SK-N-SH treated with all-trans-retinoic acid at 6 μM for 48 hours (cell line): ENCODE measurements around the gene SP7.
A peak's percentile ranks its signal among the peaks of the same experiment; 100 is the strongest.

Experiments used
- ATAC-seq: fragments of 200-7000 bp; cut with Tn5 transposase; 3 replicates; pipeline ENCODE4 v1.9.1; 2020; ENCODE audit warnings: mild to moderate bottlenecking, moderate library complexity
- ARNTL ChIP-seq: fragments of 450-650 bp; formaldehyde crosslinking; IDR thresholded peaks from 2 replicates; pipeline ENCODE4 v1.5.0; 2020; ENCODE audit warnings: low read depth, mild to moderate bottlenecking, moderate library complexity, borderline replicate concordance
- BACH2 ChIP-seq: fragments of 250-450 bp; sonication (Bioruptor Pico); IDR thresholded peaks from 2 replicates; pipeline ENCODE4 v1.9.0; 2021; ENCODE audit warnings: mild to moderate bottlenecking, borderline replicate concordance
- CREB5 ChIP-seq: fragments of 250-450 bp; sonication (Bioruptor Pico); IDR thresholded peaks from 2 replicates; pipeline ENCODE4 v1.5.1; 2020; ENCODE audit warnings: low read depth, mild to moderate bottlenecking, moderate library complexity
- CSDC2 ChIP-seq: fragments of 250-450 bp; sonication (Bioruptor Pico); IDR thresholded peaks from 2 replicates; pipeline ENCODE4 v1.5.0; 2020; ENCODE audit warnings: mild to moderate bottlenecking, moderate library complexity
- CSRNP3 ChIP-seq: fragments of 250-450 bp; sonication (Bioruptor Pico); IDR thresholded peaks from 2 replicates; pipeline ENCODE4 v1.5.1; 2021; ENCODE audit warnings: mild to moderate bottlenecking, moderate library complexity
- GLIS3 ChIP-seq: fragments of 250-450 bp; sonication (Bioruptor Pico); IDR thresholded peaks from 2 replicates; pipeline ENCODE4 v1.5.0; 2020; ENCODE audit warnings: mild to moderate bottlenecking, moderate library complexity
- ISL1 ChIP-seq: fragments of 250-450 bp; sonication (Bioruptor Pico); IDR thresholded peaks from 2 replicates; pipeline ENCODE4 v2.1.2; 2022; ENCODE audit warnings: mild to moderate bottlenecking, moderate library complexity
- OSR1 ChIP-seq: fragments of 250-450 bp; sonication (Bioruptor Pico); IDR thresholded peaks from 2 replicates; pipeline ENCODE4 v1.8.0; 2022; ENCODE audit warnings: moderate library complexity, mild to moderate bottlenecking, inconsistent platforms
- PATZ1 ChIP-seq: fragments of 250-450 bp; sonication (Bioruptor Pico); IDR thresholded peaks from 2 replicates; pipeline ENCODE4 v1.8.0; 2020; ENCODE audit warnings: mild to moderate bottlenecking, moderate library complexity, borderline replicate concordance
- PPARA ChIP-seq: fragments of 250-450 bp; sonication (Bioruptor Pico); IDR thresholded peaks from 2 replicates; pipeline ENCODE4 v1.5.0; 2020; ENCODE audit warnings: mild to moderate bottlenecking, borderline replicate concordance
- RARB ChIP-seq: fragments of 250-450 bp; sonication (Bioruptor Pico); IDR thresholded peaks from 2 replicates; pipeline ENCODE4 v1.8.0; 2021; ENCODE audit warnings: mild to moderate bottlenecking, moderate library complexity
- SNAI2 ChIP-seq: fragments of 250-450 bp; sonication (Bioruptor Pico); IDR thresholded peaks from 2 replicates; pipeline ENCODE4 v1.5.0; 2020; ENCODE audit warnings: mild to moderate bottlenecking, moderate library complexity
- TCF4 ChIP-seq: fragments of 250-450 bp; sonication (Bioruptor Pico); IDR thresholded peaks from 2 replicates; pipeline ENCODE4 v1.8.0; 2021; ENCODE audit warnings: mild to moderate bottlenecking, moderate library complexity, borderline replicate concordance
- TOX ChIP-seq: fragments of 250-450 bp; sonication (Bioruptor Pico); IDR thresholded peaks from 2 replicates; pipeline ENCODE4 v1.8.0; 2021; ENCODE audit warnings: mild to moderate bottlenecking, moderate library complexity, borderline replicate concordance
- ZC3H10 ChIP-seq: fragments of 250-450 bp; sonication (Bioruptor Pico); IDR thresholded peaks from 2 replicates; pipeline ENCODE4 v1.5.1; 2021; ENCODE audit warnings: mild to moderate bottlenecking, moderate library complexity
- ZFP3 ChIP-seq: fragments of 250-450 bp; sonication (Bioruptor Pico); IDR thresholded peaks from 2 replicates; pipeline ENCODE4 v1.5.0; 2020; ENCODE audit warnings: mild to moderate bottlenecking, moderate library complexity
- ZFP30 ChIP-seq: fragments of 450-650 bp; formaldehyde crosslinking; IDR thresholded peaks from 2 replicates; pipeline ENCODE4 v1.5.0; 2022; ENCODE audit warnings: mild to moderate bottlenecking, moderate library complexity
- ZNF565 ChIP-seq: fragments of 450-650 bp; formaldehyde crosslinking; conservative IDR thresholded peaks from 2 replicates; pipeline ENCODE4 v1.5.0; 2020; ENCODE audit warnings: low read depth, mild to moderate bottlenecking, moderate library complexity
- ZNF70 ChIP-seq: fragments of 450-650 bp; formaldehyde crosslinking; IDR thresholded peaks from 2 replicates; pipeline ENCODE4 v1.5.0; 2020; ENCODE audit warnings: mild to moderate bottlenecking, moderate library complexity
- ZNF8 ChIP-seq: fragments of 450-650 bp; formaldehyde crosslinking; IDR thresholded peaks from 2 replicates; pipeline ENCODE4 v1.5.0; 2020; ENCODE audit warnings: mild to moderate bottlenecking, moderate library complexity

The SP7 gene

GRCh38 chr12:53295891-53296219 lies 40.3 kb downstream of the SP7 start (continued):
- TF ChIP-seq CSRNP3 (no peak), CREB5 (no peak), GLIS3 (CRISPR knock-in tag) (no peak), TCF4 (CRISPR knock-in tag) (no peak), ZC3H10 (CRISPR knock-in tag) (no peak), BACH2 (CRISPR knock-in tag) (no peak), ZFP30 (CRISPR knock-in tag) (no peak)

GRCh38 chr12:53295070-53295890 lies 40.9 kb downstream of the SP7 start, which contains the start of gene PFDN5:
TSS of gene PFDN5 (plus strand) at chr12:53295542. CDS start at chr12:53295568, 26 bp downstream.
- TF ChIP-seq ZFP3 (CRISPR knock-in tag) (no peak), ISL1 (CRISPR knock-in tag) (no peak), ZC3H10 (CRISPR knock-in tag) (no peak), PATZ1 (no peak), BACH2 (CRISPR knock-in tag) (no peak), CSDC2 (no peak), CSRNP3 (no peak), SNAI2 (CRISPR knock-in tag) (no peak), ZFP30 (CRISPR knock-in tag) (no peak)
- ATAC-seq = peak; percentile 90

- TF ChIP-seq PPARA (CRISPR knock-in tag) (no peak), TCF4 (CRISPR knock-in tag) (no peak), ZFP3 (CRISPR knock-in tag) (no peak)
- no peak for ATAC-seq
These were observed 43.7 kb downstream of the SP7 start for GRCh38 chr12:53292426-53292825.

GRCh38 chr12:53290661-53291060 lies 45.5 kb downstream of the SP7 start:
- TF ChIP-seq ZFP3 (CRISPR knock-in tag) (no peak), PPARA (CRISPR knock-in tag) (no peak), SNAI2 (CRISPR knock-in tag) (no peak), CSDC2 (no peak), ZNF8 (CRISPR knock-in tag) (no peak), ZNF565 (no peak), RARB (CRISPR knock-in tag) (no peak), TOX (CRISPR knock-in tag) (no peak), ZFP30 (CRISPR knock-in tag) (no peak), BACH2 (CRISPR knock-in tag) (no peak), CSRNP3 (no peak)
- ATAC-seq = no peak

- TF ChIP-seq SNAI2 (CRISPR knock-in tag) = no peak
- no peak for TF ChIP-seq TOX (CRISPR knock-in tag)
- TF ChIP-seq ARNTL (CRISPR knock-in tag) = no peak
- TF ChIP-seq ZNF70 = no peak
- no peak for TF ChIP-seq RARB (CRISPR knock-in tag)
- TF ChIP-seq GLIS3 (CRISPR knock-in tag) = no peak
- no peak for TF ChIP-seq CREB5
- no peak for TF ChIP-seq OSR1
- TF ChIP-seq, all 23 proteins: peak for 0
- no peak; the same call in 2 of the 3 replicates for ATAC-seq
These were observed 46.3 kb downstream of the SP7 start for GRCh38 chr12:53289891-53290290.
